Glutamatergic neuron (in vitro differentiated cells): ENCODE measurements around the gene MSI2. TPM values are rescaled to one million over a fixed set of nuclear protein-coding genes. Genes with fewer than 3 reads are reported as not detected.

Experiments used
- DNase-seq: peaks from one replicate; pipeline ENCODE4 v3.0.0; 2022
- H3K27ac Mint-ChIP-seq: one replicate; pipeline ENCODE4 v1.8.0; 2020; ENCODE audit warnings: mild to moderate bottlenecking, mixed read lengths, inconsistent platforms; ENCODE audit not compliant: unreplicated experiment
- H3K27me3 Mint-ChIP-seq: one replicate; pipeline ENCODE4 v1.8.0; 2020; ENCODE audit warnings: mild to moderate bottlenecking, moderate library complexity, mixed read lengths, inconsistent platforms; ENCODE audit not compliant: unreplicated experiment
- H3K36me3 Mint-ChIP-seq: one replicate; pipeline ENCODE4 v1.8.0; 2020; ENCODE audit warnings: mild to moderate bottlenecking, mixed read lengths, inconsistent platforms; ENCODE audit not compliant: unreplicated experiment
- H3K4me1 Mint-ChIP-seq: one replicate; pipeline ENCODE4 v1.8.0; 2020; ENCODE audit warnings: mild to moderate bottlenecking, low read depth, mixed read lengths, inconsistent platforms; ENCODE audit not compliant: unreplicated experiment
- H3K4me3 Mint-ChIP-seq: one replicate; pipeline ENCODE4 v1.8.0; 2020; ENCODE audit warnings: mild to moderate bottlenecking, mixed read lengths, inconsistent platforms; ENCODE audit not compliant: unreplicated experiment
- H3K9me3 Mint-ChIP-seq: one replicate; pipeline ENCODE4 v1.8.0; 2020; ENCODE audit warnings: mild to moderate bottlenecking, moderate library complexity, mixed read lengths, inconsistent platforms; ENCODE audit not compliant: unreplicated experiment
- CTCF ChIP-seq: fragments of 200-600 bp; sonication (generic); IDR thresholded peaks from one replicate; pipeline ENCODE4 v1.5.0; 2021; ENCODE audit not compliant: partially characterized antibody, unreplicated experiment
- total RNA-seq: library from RNA; stranded (reverse); fragmentation: NEBNext Ultra II Directional; extraction: Animal tissue kit (Norgen Biotek cat#: 25700); gene quantifications from one replicate; pipeline ENCODE4 v1.2.1, GENCODE V29; 2021; ENCODE audit not compliant: unreplicated experiment

Gene MSI2
- total RNA-seq, 1 donor from 2014 or later: 141 TPM

GRCh38 chr17:57328109-57328882 lies 72.0 kb downstream of the MSI2 start:
- peaks cover 11% of the 10 kb centered on the region for H3K4me1 Mint-ChIP-seq
- peaks cover 2% of the 10 kb centered on the region for H3K9me3 Mint-ChIP-seq
- no peak for DNase-seq
- H3K36me3 Mint-ChIP-seq: no peaks in the 10 kb centered on the region
- no peak overlapping the region for H3K27ac Mint-ChIP-seq
- H3K4me3 Mint-ChIP-seq: no peak overlapping the region
- H3K27me3 Mint-ChIP-seq: peaks cover 2% of the 10 kb centered on the region
- no peak for TF ChIP-seq CTCF

GRCh38 chr17:57329380-57330214 lies 73.3 kb downstream of the MSI2 start:
- Mint-ChIP-seq H3K4me3 (no peak overlapping the region), H3K9me3 (peaks cover 2% of the 10 kb centered on the region), H3K4me1 (peaks cover 11% of the 10 kb centered on the region), H3K27ac (no peak overlapping the region), H3K36me3 (no peaks in the 10 kb centered on the region), H3K27me3 (peaks cover 2% of the 10 kb centered on the region)
- no peak for DNase-seq
- no peak for TF ChIP-seq CTCF

- TF ChIP-seq CTCF: no peak
- H3K4me1 Mint-ChIP-seq: peaks cover 9% of the 10 kb centered on the region
- no peak overlapping the region for H3K4me3 Mint-ChIP-seq
- H3K9me3 Mint-ChIP-seq: peaks cover 3% of the 10 kb centered on the region
- DNase-seq: no peak
- peaks cover 3% of the 10 kb centered on the region for H3K36me3 Mint-ChIP-seq
- H3K27me3 Mint-ChIP-seq: peaks cover 2% of the 10 kb centered on the region
- no peak overlapping the region for H3K27ac Mint-ChIP-seq
These were observed 74.3 kb downstream of the MSI2 start for GRCh38 chr17:57330587-57330986.

- H3K36me3 Mint-ChIP-seq: peaks cover 4% of the 10 kb centered on the region
- peaks cover 3% of the 10 kb centered on the region for H3K4me1 Mint-ChIP-seq
- H3K27ac Mint-ChIP-seq: no peak overlapping the region
- H3K4me3 Mint-ChIP-seq: no peak overlapping the region
- H3K27me3 Mint-ChIP-seq: no peaks in the 10 kb centered on the region
- no peak for DNase-seq
- no peak for TF ChIP-seq CTCF
- H3K9me3 Mint-ChIP-seq: peaks cover 6% of the 10 kb centered on the region
These were observed 75.1 kb downstream of the MSI2 start for GRCh38 chr17:57331423-57331822.

- Mint-ChIP-seq H3K4me1 (peaks cover 3% of the 10 kb centered on the region), H3K9me3 (peaks cover 6% of the 10 kb centered on the region), H3K27me3 (peaks cover 3% of the 10 kb centered on the region), H3K4me3 (no peak overlapping the region), H3K27ac (no peak overlapping the region), H3K36me3 (peaks cover 4% of the 10 kb centered on the region)
- no peak for TF ChIP-seq CTCF
- no peak for DNase-seq
These were observed 76.2 kb downstream of the MSI2 start for GRCh38 chr17:57332501-57332900.
